HCEC 1CT (cell line): ENCODE results near the gene AGAP3.

Source experiments
- DNase-seq: peaks from one replicate; pipeline ENCODE4 v3.0.0-alpha.2; 2017

The AGAP3 gene

GRCh38 chr7:151057989-151058780 is 28.1 kb upstream of the AGAP3 start:
- DNase-seq = peak; percentile 100

- DNase-seq = peak; percentile 23
These were observed 27.4 kb upstream of the AGAP3 start for GRCh38 chr7:151058781-151059366.

GRCh38 chr7:151059367-151060112 is 26.7 kb upstream of the AGAP3 start, which contains the start of gene SLC4A2:
SLC4A2 (plus strand) TSS chr7:151059589; CDS start chr7:151061988, 2,399 bp downstream.
- DNase-seq = peak; percentile 75

- no peak for DNase-seq
These were observed 26.2 kb upstream of the AGAP3 start for GRCh38 chr7:151060113-151060415.

- DNase-seq = peak; percentile 37
These were observed 25.7 kb upstream of the AGAP3 start for GRCh38 chr7:151060416-151061212.

- no peak for DNase-seq
These were observed 24.8 kb upstream of the AGAP3 start for GRCh38 chr7:151061213-151062110.

- no peak for DNase-seq
These were observed 24.2 kb upstream of the AGAP3 start for GRCh38 chr7:151062111-151062398.

- DNase-seq = peak; percentile 67
These were observed 23.7 kb upstream of the AGAP3 start for GRCh38 chr7:151062399-151063211.

GRCh38 chr7:151063212-151063561 is 23.1 kb upstream of the AGAP3 start:
- DNase-seq = peak; percentile 58

GRCh38 chr7:151064454-151064853 is 21.8 kb upstream of the AGAP3 start:
- DNase-seq = no peak

- no peak for DNase-seq
These were observed 21.3 kb upstream of the AGAP3 start for GRCh38 chr7:151064993-151065392.

GRCh38 chr7:151065516-151065915 is 20.8 kb upstream of the AGAP3 start:
- no peak for DNase-seq

GRCh38 chr7:151066273-151066974 is 19.9 kb upstream of the AGAP3 start:
- DNase-seq = no peak

GRCh38 chr7:151068069-151068773 is 18.1 kb upstream of the AGAP3 start:
- DNase-seq = no peak

GRCh38 chr7:151069841-151070573 is 16.3 kb upstream of the AGAP3 start:
- no peak for DNase-seq

GRCh38 chr7:151070574-151070960 is 15.7 kb upstream of the AGAP3 start:
- DNase-seq = no peak

GRCh38 chr7:151071032-151071866 is 15.0 kb upstream of the AGAP3 start:
- no peak for DNase-seq

GRCh38 chr7:151073990-151074389 is 12.3 kb upstream of the AGAP3 start:
- DNase-seq = no peak
